Right atrium auricular region (tissue), 2 donors: Measurements from ENCODE around the gene CSNK1G3. TPM values are rescaled to one million over a fixed set of nuclear protein-coding genes. Genes with fewer than 3 reads are reported as not detected.

ENCODE experiments used
- DNase-seq: peaks from one replicate; pipeline ENCODE4 v3.0.0-alpha.2; 2019; ENCODE audit warnings: low spot score
- H3K27ac ChIP-seq, 2 donors: fragments of 200-600 bp; sonication (generic); 1 replicate in 1 of 2; 2 replicates in 1 of 2; pipeline ENCODE4 v1.5.1; 2016 to 2019
- H3K27me3 ChIP-seq, 2 donors: fragments of 200-600 bp; sonication (generic); one replicate each; pipeline versions ENCODE4 v1.5.1 to v1.6.0; 2017 to 2019
- H3K36me3 ChIP-seq: fragments of 200-600 bp; sonication (generic); one replicate; pipeline ENCODE4 v1.5.1; 2016
- H3K4me1 ChIP-seq, 2 donors: fragments of 200-600 bp; sonication (generic); one replicate each; pipeline versions ENCODE4 v1.5.1 to v1.6.0; 2017 to 2019
- H3K4me3 ChIP-seq, 2 donors: fragments of 200-600 bp; sonication (generic); 1 replicate in 1 of 2; 2 replicates in 1 of 2; pipeline ENCODE4 v1.5.1; 2017 to 2019; ENCODE audit warnings: mild to moderate bottlenecking in 1 of 2, moderate library complexity in 1 of 2
- H3K9me3 ChIP-seq, 2 donors: fragments of 200-600 bp; sonication (generic); one replicate each; pipeline ENCODE4 v1.5.1; 2019
- total RNA-seq, 2 donors: library from RNA; depleted of rRNA; stranded (reverse); fragments of >200 nt; gene quantifications; one replicate each; pipeline ENCODE4 v1.1.0, GENCODE V29; 2016
- TF ChIP-seq, protein P1 (sequence below), 2 donors: fragments of 200-600 bp; sonication (generic); IDR thresholded peaks; one replicate each; pipeline ENCODE4 v1.5.1; 2019; ENCODE audit warnings: antibody characterized with exemption in 2 of 2

The CSNK1G3 gene
- total RNA-seq, 2 donors from 2014 or later: 28.1 to 28.9 TPM

DNA sequence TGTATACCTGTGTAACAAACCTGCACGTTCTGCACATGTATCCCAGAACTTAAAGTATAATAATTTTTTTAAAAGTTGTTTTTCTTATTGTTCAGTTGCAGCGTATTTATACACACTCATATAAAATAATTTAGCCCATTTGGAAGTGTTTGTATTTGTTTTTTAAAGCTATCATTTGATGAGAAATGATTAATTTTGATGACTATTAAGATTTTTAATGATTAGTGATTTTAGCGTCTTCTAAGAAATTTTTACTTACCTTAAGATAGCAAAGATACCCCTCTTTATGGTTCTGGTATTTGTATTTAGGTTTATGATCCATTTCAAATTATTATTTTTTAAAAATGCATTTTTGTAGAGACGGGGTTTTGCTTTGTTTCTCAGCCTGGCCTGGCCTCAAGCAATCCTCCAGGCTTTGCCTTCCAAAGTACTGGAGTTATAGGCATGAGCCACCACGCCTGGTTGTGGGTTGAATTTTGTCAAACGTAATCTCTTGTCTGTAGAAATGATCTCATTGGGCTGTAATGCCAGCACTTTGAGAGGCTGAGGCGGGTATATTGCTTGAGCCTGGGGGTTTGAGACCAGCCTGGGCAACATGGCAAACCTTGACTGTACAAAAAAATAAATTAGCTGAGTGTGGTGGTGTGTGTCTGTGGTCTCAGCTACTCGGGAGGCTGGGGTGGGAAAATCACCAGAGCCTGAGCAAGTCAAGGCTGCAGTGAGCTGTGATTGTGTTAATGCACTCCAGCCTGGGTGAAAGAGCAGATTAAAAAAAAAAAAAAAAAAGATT is 26.9 kb downstream of the CSNK1G3 start:
- Histone ChIP-seq H3K27me3 (no peaks in the 10 kb centered on the region), H3K36me3 (no peaks in the 10 kb centered on the region), H3K27ac (no peak overlapping the region), H3K4me3 (no peak overlapping the region), H3K9me3 (no peaks in the 10 kb centered on the region), H3K4me1 (no peaks in the 10 kb centered on the region)
- no peak for DNase-seq
- TF ChIP-seq, protein P1, sequence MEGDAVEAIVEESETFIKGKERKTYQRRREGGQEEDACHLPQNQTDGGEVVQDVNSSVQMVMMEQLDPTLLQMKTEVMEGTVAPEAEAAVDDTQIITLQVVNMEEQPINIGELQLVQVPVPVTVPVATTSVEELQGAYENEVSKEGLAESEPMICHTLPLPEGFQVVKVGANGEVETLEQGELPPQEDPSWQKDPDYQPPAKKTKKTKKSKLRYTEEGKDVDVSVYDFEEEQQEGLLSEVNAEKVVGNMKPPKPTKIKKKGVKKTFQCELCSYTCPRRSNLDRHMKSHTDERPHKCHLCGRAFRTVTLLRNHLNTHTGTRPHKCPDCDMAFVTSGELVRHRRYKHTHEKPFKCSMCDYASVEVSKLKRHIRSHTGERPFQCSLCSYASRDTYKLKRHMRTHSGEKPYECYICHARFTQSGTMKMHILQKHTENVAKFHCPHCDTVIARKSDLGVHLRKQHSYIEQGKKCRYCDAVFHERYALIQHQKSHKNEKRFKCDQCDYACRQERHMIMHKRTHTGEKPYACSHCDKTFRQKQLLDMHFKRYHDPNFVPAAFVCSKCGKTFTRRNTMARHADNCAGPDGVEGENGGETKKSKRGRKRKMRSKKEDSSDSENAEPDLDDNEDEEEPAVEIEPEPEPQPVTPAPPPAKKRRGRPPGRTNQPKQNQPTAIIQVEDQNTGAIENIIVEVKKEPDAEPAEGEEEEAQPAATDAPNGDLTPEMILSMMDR (IDR thresholded peaks at IDR 0.05): no peak

DNA sequence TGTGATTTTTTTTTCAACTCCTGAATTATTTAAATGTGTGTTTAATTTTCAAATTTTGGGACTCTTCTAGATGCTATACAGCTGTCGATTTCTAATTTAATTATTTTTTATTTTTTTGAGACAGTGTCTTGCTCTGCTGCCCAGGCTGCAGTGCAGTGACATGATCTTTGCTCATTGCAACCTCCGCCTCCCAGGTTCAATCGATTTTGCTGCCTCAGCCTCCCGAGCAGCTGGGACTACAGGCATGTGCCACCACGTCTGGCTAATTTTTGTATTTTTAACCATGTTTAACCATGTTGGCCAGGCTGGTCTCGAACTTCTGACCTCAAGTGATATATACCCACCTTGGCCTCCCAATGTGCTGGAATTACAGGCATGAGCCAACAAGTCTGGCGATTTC is 28.6 kb downstream of the CSNK1G3 start:
- DNase-seq: no peak
- no peaks in the 10 kb centered on the region for H3K9me3 ChIP-seq
- no peaks in the 10 kb centered on the region for H3K27me3 ChIP-seq
- H3K4me1 ChIP-seq: no peaks in the 10 kb centered on the region
- H3K4me3 ChIP-seq: no peak overlapping the region
- H3K27ac ChIP-seq: no peak overlapping the region
- no peaks in the 10 kb centered on the region for H3K36me3 ChIP-seq
- TF ChIP-seq, protein P1 (IDR thresholded peaks at IDR 0.05): no peak

DNA sequence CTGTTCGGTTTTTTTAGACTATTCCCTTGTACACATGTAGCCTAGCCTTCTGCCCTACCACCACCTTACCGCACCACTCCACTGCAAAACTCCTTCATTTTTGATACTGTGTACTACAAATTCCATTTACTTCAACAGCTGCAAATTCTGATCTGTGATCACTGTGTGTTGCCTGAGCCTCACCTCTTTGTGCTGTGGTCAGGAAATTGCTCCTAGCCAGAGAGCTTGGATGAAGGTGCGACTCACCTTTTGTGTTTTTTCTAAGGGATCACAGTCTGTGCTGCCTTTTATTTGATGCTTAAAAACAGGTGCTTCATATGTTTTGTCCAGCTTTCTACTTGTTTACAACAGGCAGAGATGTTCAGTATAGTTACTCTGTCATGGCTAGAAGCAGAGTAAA is 31.5 kb downstream of the CSNK1G3 start:
- Histone ChIP-seq H3K4me3 (no peak overlapping the region), H3K36me3 (no peaks in the 10 kb centered on the region)
- DNase-seq: no peak

DNA sequence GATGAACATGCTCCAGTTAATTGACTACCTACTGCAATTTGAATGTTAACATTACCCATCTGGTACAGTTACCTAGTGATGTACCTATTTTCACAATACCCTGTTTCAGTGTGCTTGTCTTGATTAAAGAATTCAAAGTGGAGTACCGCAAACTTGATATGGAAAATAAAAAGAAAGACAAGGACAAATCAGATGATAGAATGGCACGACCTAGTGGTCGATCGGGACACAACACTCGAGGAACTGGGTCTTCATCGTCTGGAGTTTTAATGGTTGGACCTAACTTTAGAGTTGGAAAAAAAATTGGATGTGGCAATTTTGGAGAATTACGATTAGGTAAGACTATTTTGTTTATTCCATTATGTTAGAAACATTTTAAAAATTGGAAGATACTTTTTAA is 33.5 kb downstream of the CSNK1G3 start:
- Histone ChIP-seq H3K9me3 (no peaks in the 10 kb centered on the region), H3K36me3 (no peaks in the 10 kb centered on the region), H3K27me3 (no peaks in the 10 kb centered on the region), H3K27ac (no peak overlapping the region), H3K4me1 (no peaks in the 10 kb centered on the region), H3K4me3 (no peak overlapping the region)
- DNase-seq: no peak
- TF ChIP-seq, protein P1 (IDR thresholded peaks at IDR 0.05): peak in 1 of 2 donors; percentile 39

More for the DNA sequence above, 31.5 kb downstream of the CSNK1G3 start:
- TF ChIP-seq, protein P1 (IDR thresholded peaks at IDR 0.05): no peak
- no peaks in the 10 kb centered on the region for H3K27me3 ChIP-seq
- no peaks in the 10 kb centered on the region for H3K9me3 ChIP-seq
- H3K4me1 ChIP-seq: no peaks in the 10 kb centered on the region
- no peak overlapping the region for H3K27ac ChIP-seq

DNA sequence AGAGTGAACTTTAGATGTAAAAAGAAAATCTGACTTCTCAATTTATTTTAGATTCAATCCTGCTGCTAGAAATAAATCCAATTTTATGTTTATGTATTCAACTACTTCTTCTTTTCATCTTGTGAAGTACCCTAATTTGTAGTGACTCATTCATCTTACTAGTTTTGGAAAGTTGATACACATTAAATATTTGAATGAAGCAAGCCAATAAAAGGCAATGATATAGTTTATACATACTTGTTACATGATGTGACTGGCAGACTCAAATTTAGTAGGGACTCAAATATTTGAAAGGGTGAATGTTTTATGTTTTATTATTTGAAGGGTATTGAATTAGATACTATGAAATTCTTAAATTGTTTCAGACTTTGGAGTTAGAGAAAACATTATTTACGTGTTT is 34.7 kb downstream of the CSNK1G3 start:
- TF ChIP-seq, protein P1 (IDR thresholded peaks at IDR 0.05): no peak
- no peak overlapping the region for H3K27ac ChIP-seq
- H3K27me3 ChIP-seq: no peaks in the 10 kb centered on the region
- no peaks in the 10 kb centered on the region for H3K9me3 ChIP-seq
- H3K4me1 ChIP-seq: no peaks in the 10 kb centered on the region
- no peak overlapping the region for H3K4me3 ChIP-seq
- H3K36me3 ChIP-seq: no peaks in the 10 kb centered on the region
- no peak for DNase-seq
